ENCODE measurements around the gene NFAT5. TPM values are rescaled to one million over a fixed set of nuclear protein-coding genes. Genes with fewer than 3 reads are reported as not detected.

The NFAT5 gene
- total and polyA plus RNA-seq, 7 donors, result 1.6 to 27.9 (median 18.8) TPM

DNA sequence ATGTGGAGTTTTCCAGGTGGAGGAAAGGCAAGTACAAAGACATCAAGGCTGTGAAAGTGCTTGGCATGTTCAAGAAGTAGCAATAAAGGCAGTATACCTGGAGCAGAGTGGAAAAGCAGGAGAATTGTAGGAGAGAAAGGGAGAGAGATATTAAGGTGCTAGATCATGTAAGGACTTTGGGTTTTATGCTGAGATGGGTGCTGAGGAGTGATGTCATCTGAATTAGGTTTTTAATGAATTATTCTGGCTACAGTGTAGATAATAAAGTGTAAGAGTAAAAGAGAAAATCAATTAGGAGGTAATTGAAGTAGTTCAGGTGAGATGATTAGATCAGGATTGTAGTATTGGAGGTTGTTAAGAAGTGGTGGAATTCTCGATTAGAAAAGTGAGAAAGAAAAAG lies 34.0 kb downstream of the NFAT5 start:
- Histone ChIP-seq H3K9me3 (no peaks in the 10 kb centered on the region), H3K27me3 (ENCODE audit: insufficient read depth in 3 of 3, low read length in 2 of 3) (no peaks in the 10 kb centered on the region), H3K36me3 (ENCODE audit: insufficient read depth in 1 of 2, low read depth in 1 of 2) (no peaks in the 10 kb centered on the region), H3K27ac (no peak overlapping the region), H3K4me1 (peaks cover 14% of the 10 kb centered on the region), H3K4me3 (no peak overlapping the region)
- intact Hi-C loops (cut with DNase I), result loop anchor here in 1 of 2 donors (1.0 kb wide), 1 partner anchor 9 kb away; no protein-coding TSS in a partner anchor
- WGBS, 3 donors, result 75 to 83% (median 77%) methylated on average over 1 of the region's 1 CpG
- DNase-seq, result no peak
- ATAC-seq, result no peak
- TF ChIP-seq, protein P1, sequence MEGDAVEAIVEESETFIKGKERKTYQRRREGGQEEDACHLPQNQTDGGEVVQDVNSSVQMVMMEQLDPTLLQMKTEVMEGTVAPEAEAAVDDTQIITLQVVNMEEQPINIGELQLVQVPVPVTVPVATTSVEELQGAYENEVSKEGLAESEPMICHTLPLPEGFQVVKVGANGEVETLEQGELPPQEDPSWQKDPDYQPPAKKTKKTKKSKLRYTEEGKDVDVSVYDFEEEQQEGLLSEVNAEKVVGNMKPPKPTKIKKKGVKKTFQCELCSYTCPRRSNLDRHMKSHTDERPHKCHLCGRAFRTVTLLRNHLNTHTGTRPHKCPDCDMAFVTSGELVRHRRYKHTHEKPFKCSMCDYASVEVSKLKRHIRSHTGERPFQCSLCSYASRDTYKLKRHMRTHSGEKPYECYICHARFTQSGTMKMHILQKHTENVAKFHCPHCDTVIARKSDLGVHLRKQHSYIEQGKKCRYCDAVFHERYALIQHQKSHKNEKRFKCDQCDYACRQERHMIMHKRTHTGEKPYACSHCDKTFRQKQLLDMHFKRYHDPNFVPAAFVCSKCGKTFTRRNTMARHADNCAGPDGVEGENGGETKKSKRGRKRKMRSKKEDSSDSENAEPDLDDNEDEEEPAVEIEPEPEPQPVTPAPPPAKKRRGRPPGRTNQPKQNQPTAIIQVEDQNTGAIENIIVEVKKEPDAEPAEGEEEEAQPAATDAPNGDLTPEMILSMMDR (IDR thresholded peaks at IDR 0.05), result no peak

DNA sequence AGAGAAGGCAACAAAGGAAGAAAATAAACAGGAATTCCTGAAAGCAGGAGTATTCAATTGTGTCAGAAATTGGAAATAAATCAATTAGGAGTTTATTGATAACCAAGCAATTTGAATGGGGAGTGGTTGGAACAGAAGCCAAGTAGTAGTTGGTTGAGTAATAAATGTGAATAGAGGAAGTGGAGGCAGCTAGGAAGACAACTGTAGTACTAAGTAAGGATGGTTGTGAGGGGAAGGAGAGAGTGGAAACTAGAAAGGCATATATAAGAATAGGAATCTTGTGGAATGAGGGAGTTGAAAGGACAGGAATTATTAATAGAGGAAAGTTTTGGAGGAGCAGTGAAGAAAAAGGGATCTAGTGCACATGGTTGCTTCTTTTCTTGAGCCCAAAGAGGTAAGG lies 34.4 kb downstream of the NFAT5 start:
- TF ChIP-seq, protein P1 (IDR thresholded peaks at IDR 0.05), result no peak
- intact Hi-C loops (cut with DNase I), result no loop called here
- Histone ChIP-seq H3K27ac (no peak overlapping the region), H3K4me1 (peaks cover 9% of the 10 kb centered on the region), H3K36me3 (ENCODE audit: insufficient read depth in 1 of 2, low read depth in 1 of 2) (no peaks in the 10 kb centered on the region), H3K4me3 (no peak overlapping the region), H3K27me3 (ENCODE audit: insufficient read depth in 3 of 3, low read length in 2 of 3) (no peaks in the 10 kb centered on the region), H3K9me3 (no peaks in the 10 kb centered on the region)
- DNase-seq (no peak), ATAC-seq (no peak)

DNA sequence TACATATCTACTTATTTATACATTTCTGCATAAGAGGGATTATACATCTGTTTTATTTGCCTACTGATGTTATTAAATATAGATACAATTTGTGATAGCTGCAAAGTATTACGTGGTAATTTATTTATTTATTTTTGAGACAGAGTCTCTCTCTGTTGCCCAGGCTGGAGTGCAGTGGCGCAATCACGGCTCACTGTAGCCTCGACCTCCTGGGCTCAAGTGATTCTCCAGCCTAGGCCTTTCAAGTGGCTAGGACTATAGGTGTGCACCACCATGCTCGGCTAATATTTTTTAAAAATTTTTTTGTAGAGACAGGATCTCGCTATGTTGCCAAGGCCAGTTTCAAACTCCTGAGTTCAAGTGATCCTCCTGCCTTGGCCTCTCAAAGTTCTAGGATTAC lies 35.5 kb downstream of the NFAT5 start:
- no peaks in the 10 kb centered on the region for H3K4me1 ChIP-seq
- WGBS, 3 donors, result 90 to 97% (median 92%) methylated on average over 6 of the region's 6 CpGs
- intact Hi-C loops (cut with DNase I), result no loop called here
- no peak for DNase-seq
- no peaks in the 10 kb centered on the region for H3K27me3 ChIP-seq (ENCODE audit: insufficient read depth in 3 of 3, low read length in 2 of 3)
- TF ChIP-seq, protein P1 (IDR thresholded peaks at IDR 0.05), result no peak
- H3K9me3 ChIP-seq, result no peaks in the 10 kb centered on the region
- no peak overlapping the region for H3K27ac ChIP-seq
- ATAC-seq, result no peak
- no peak overlapping the region for H3K4me3 ChIP-seq
- no peaks in the 10 kb centered on the region for H3K36me3 ChIP-seq (ENCODE audit: insufficient read depth in 1 of 2, low read depth in 1 of 2)

DNA sequence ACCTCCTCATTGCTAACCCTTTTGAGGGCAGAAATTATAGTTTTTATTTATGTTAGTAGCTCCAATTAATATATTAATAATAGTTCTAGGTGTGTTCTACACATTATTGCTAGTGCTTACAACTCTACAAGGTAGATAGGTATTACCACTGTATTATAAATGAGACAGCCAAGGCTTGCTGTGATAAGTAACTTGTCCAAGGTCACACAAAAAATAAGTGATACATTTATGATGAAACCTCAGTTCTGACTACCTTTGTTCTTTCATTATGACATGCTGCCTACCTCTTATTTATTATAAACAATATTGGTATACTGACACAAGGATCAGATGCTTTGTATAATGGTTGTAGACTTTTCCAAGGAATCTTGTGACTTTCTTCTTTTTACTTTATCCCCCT lies 41.2 kb downstream of the NFAT5 start:
- Histone ChIP-seq H3K4me1 (peaks cover 21% of the 10 kb centered on the region), H3K27me3 (ENCODE audit: insufficient read depth in 3 of 3, low read length in 2 of 3) (no peaks in the 10 kb centered on the region)
- TF ChIP-seq, protein P1 (IDR thresholded peaks at IDR 0.05), result no peak

DNA sequence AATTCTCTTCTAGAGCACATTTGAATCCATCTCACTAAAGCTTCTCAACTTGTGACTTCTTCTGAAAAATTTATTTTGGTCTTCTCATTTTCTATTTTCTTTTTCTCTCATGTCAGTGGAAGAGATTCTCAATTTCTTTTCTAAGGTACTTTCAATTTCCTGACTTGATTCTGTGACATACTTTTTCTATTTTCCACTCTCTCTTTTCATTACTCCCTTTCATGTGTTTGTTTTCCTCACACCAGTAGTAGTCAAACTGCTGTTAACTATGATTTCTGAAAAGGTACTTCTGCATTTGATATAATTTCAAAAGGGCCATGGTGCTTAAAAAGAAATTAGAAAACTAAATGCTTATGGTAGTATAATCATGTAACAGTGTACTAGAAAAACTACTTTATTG lies 41.9 kb downstream of the NFAT5 start:
- no peaks in the 10 kb centered on the region for H3K27me3 ChIP-seq (ENCODE audit: insufficient read depth in 3 of 3, low read length in 2 of 3)
- TF ChIP-seq, protein P1 (IDR thresholded peaks at IDR 0.05), result no peak
- intact Hi-C loops (cut with DNase I), result loop anchor here in 1 of 2 donors (1.0 kb wide), 1 partner anchor 8 kb away; no protein-coding TSS in a partner anchor
- peaks cover 28% of the 10 kb centered on the region for H3K4me1 ChIP-seq
- DNase-seq (no peak), ATAC-seq (no peak)
- H3K36me3 ChIP-seq (ENCODE audit: insufficient read depth in 1 of 2, low read depth in 1 of 2), result peaks cover 0 to 5% of the 10 kb centered on the region in 2 donors
- no peaks in the 10 kb centered on the region for H3K9me3 ChIP-seq
- H3K4me3 ChIP-seq, result no peak overlapping the region
- H3K27ac ChIP-seq, result no peak overlapping the region

More for the DNA sequence above, 41.2 kb downstream of the NFAT5 start:
- ATAC-seq (no peak), DNase-seq (no peak)
- H3K27ac ChIP-seq, result no peak overlapping the region
- H3K36me3 ChIP-seq (ENCODE audit: insufficient read depth in 1 of 2, low read depth in 1 of 2), result peaks cover 0 to 5% of the 10 kb centered on the region in 2 donors
- intact Hi-C loops (cut with DNase I), result no loop called here
- no peaks in the 10 kb centered on the region for H3K9me3 ChIP-seq
- no peak overlapping the region for H3K4me3 ChIP-seq

All from psoas muscle (tissue), 8 donors.